GM12878 (cell line): ENCODE data around the gene C2orf92. TPM values are rescaled to one million over a fixed set of nuclear protein-coding genes. Genes with fewer than 3 reads are reported as not detected.

Experiments used
- ATAC-seq: fragments of 200-7000 bp; cut with Tn5 transposase; 3 replicates; pipeline ENCODE4 v1.9.1; 2020; ENCODE audit warnings: mild to moderate bottlenecking, moderate library complexity
- BruUV-seq: library from RNA; stranded (reverse); fragments of 400-500 nt; replicated peaks from 2 replicates; lab custom pipeline; 2021; lab: Mats Ljungman, UMichigan
- CTCF ChIA-PET: fragments of 300-600 bp; sonication (Branson Sonifier 250); formaldehyde crosslinking; extraction: SDS; loops from one replicate; lab custom pipeline; 2021; ENCODE audit warnings: inconsistent platforms; lab: Yijun Ruan, JAX
- POLR2A ChIA-PET: fragments of 350-600 bp; formaldehyde crosslinking; extraction: SDS; loops from one replicate; lab custom pipeline; 2021; ENCODE audit warnings: inconsistent platforms; lab: Charles Lee
- RAD21 ChIA-PET: fragments of 300-600 bp; sonication (Branson Sonifier 250); formaldehyde crosslinking; loops from one replicate; lab custom pipeline; 2023; ENCODE audit warnings: antibody characterized with exemption; ENCODE audit not compliant: unreplicated experiment; lab: Charles Lee
- SMC1A ChIA-PET: fragments of 300-600 bp; sonication (Branson Sonifier 250); formaldehyde crosslinking; loops from one replicate; lab custom pipeline; 2023; ENCODE audit not compliant: unreplicated experiment, uncharacterized antibody; lab: Charles Lee
- DNase-seq: peaks from one replicate; pipeline ENCODE4 v3.0.0-alpha.2; 2011; ENCODE audit warnings: low read depth, low spot score
- FAIRE-seq: peaks from 3 replicates; lab custom pipeline; 2011; peaks lifted over from hg19 to GRCh38; lab: Jason Lieb, UNC
- H2AFZ ChIP-seq: 2 replicates; pipeline ENCODE4 v1.6.0; 2011; ENCODE audit warnings: low read depth, low read length, control low read depth; ENCODE audit not compliant: control insufficient read depth
- H3K27ac ChIP-seq: 2 replicates; pipeline ENCODE4 v1.5.1; 2011; ENCODE audit warnings: control low read depth; ENCODE audit not compliant: control insufficient read depth, insufficient read depth
- H3K27me3 ChIP-seq, 2 experiments: replicated peaks in 1 of 2; 2 replicates each; pipeline versions ENCODE4 v1.6.0 to v1.6.1; 2011; ENCODE audit warnings: low read length in 1 of 2; ENCODE audit not compliant: control insufficient read depth in 2 of 2, insufficient read depth in 2 of 2
- H3K36me3 ChIP-seq, 2 experiments: 2 replicates each; pipeline ENCODE4 v1.5.1; 2011; ENCODE audit warnings: low read length in 1 of 2; ENCODE audit not compliant: control insufficient read depth in 2 of 2, insufficient read depth in 2 of 2
- H3K4me1 ChIP-seq: 2 replicates; pipeline ENCODE4 v1.6.1; 2011; ENCODE audit warnings: mild to moderate bottlenecking, low read length, moderate library complexity, mixed read lengths; ENCODE audit not compliant: control insufficient read depth, insufficient read depth
- H3K4me2 ChIP-seq: 2 replicates; pipeline ENCODE4 v1.6.0; 2011; ENCODE audit warnings: control low read depth; ENCODE audit not compliant: control insufficient read depth, insufficient read depth
- H3K4me3 ChIP-seq: fragments of 200-600 bp; sonication (generic); 2 replicates; pipeline ENCODE4 v1.5.1; 2016
- H3K79me2 ChIP-seq: 2 replicates; pipeline ENCODE4 v1.6.0; 2011; ENCODE audit warnings: low read length; ENCODE audit not compliant: control insufficient read depth, insufficient read depth
- H3K9ac ChIP-seq: 2 replicates; pipeline ENCODE4 v1.8.0; 2011; ENCODE audit warnings: low read length, control low read depth, mixed read lengths; ENCODE audit not compliant: control insufficient read depth, insufficient read depth
- H3K9me3 ChIP-seq: replicated peaks from 3 replicates; pipeline ENCODE4 v1.5.1; 2011; ENCODE audit warnings: mild to moderate bottlenecking, low read length; ENCODE audit not compliant: control insufficient read depth, insufficient read depth
- H4K20me1 ChIP-seq: 2 replicates; pipeline ENCODE4 v1.6.0; 2011; ENCODE audit not compliant: control insufficient read depth, insufficient read depth
- CBX5 ChIP-seq: sonication (generic); IDR thresholded peaks from 2 replicates; pipeline ENCODE4 v1.6.1; 2016; ENCODE audit warnings: low read depth, moderate library complexity, mild to moderate bottlenecking, inconsistent platforms
- CREM ChIP-seq: IDR thresholded peaks from 2 replicates; pipeline ENCODE4 v1.6.1; 2014; ENCODE audit warnings: antibody characterized with exemption, low read depth
- EP300 ChIP-seq, 2 experiments: fragments of 150-350 bp in 1 of 2; IDR thresholded peaks; 2 replicates each; pipeline ENCODE4 v1.6.1; 2011 to 2012; ENCODE audit warnings: low read depth in 2 of 2, low read length in 2 of 2, borderline replicate concordance in 1 of 2, improper control_type of control experiment in 1 of 2, inconsistent platforms in 1 of 2; ENCODE audit not compliant: control insufficient read depth in 1 of 2
- MXI1 ChIP-seq: fragments of 150-350 bp; IDR thresholded peaks from 2 replicates; pipeline ENCODE4 v1.6.1; 2011; ENCODE audit warnings: low read depth, mild to moderate bottlenecking, inconsistent platforms, low read length, improper control_type of control experiment
- SMAD5 ChIP-seq: IDR thresholded peaks from 2 replicates; pipeline ENCODE4 v1.6.1; 2016; ENCODE audit warnings: antibody characterized with exemption, low read depth
- SMARCA5 ChIP-seq: fragments of 450-650 bp; IDR thresholded peaks from 2 replicates; pipeline ENCODE4 v1.6.1; 2017; ENCODE audit warnings: mild to moderate bottlenecking
- TCF12 ChIP-seq: IDR thresholded peaks from 2 replicates; pipeline ENCODE4 v1.6.1; 2011; ENCODE audit warnings: low read depth, mild to moderate bottlenecking, low read length
- USF2 ChIP-seq: IDR thresholded peaks from 2 replicates; pipeline ENCODE4 v1.6.1; 2011; ENCODE audit warnings: low read depth, low read length, improper control_type of control experiment, borderline replicate concordance
- YBX1 ChIP-seq: fragments of 450-650 bp; IDR thresholded peaks from 2 replicates; pipeline ENCODE4 v1.6.1; 2016; ENCODE audit warnings: antibody characterized with exemption
- ZNF622 ChIP-seq: fragments of 450-650 bp; IDR thresholded peaks from 2 replicates; pipeline ENCODE4 v1.6.1; 2017; ENCODE audit warnings: mild to moderate bottlenecking, inconsistent platforms
- WGBS: methylation state at CpG from one replicate; pipeline ENCODE4 v1.1.6; 2016; ENCODE audit warnings: low lambda C conversion rate; ENCODE audit not compliant: insufficient replicate concordance, insufficient coverage; ENCODE audit errors: missing lambda C conversion rate; 5-methylcytosine and 5-hydroxymethylcytosine counted together
- in situ Hi-C: fragments of 300-500 bp; cut with MboI; formaldehyde crosslinking; loops from 9 replicates; pipeline ENCODE4 v1.14.3; 2018; ENCODE audit warnings: mixed read lengths
- intact Hi-C: fragments of 100-400 bp; cut with micrococcal nuclease; formaldehyde crosslinking; loops from one replicate; pipeline ENCODE4 v1.14.2; 2022; ENCODE audit not compliant: unreplicated experiment
- polyA plus RNA-seq, 11 experiments: library from polyadenylated mRNA; depleted of rRNA in 4 of 11; unstranded in 6 of 11; stranded (reverse) in 5 of 11; fragments of >200 nt; fragmentation: Nextera tagmentation in 4 of 11; fragmentation: Illumina TruSeq in 1 of 11; extraction: Ambion mirVana in 4 of 11; extraction: Trizol in 1 of 11; gene quantifications; 1 replicate in 1 of 11; 2 replicates in 10 of 11; pipeline versions ENCODE4 v1.2.1 to v1.2.3, GENCODE V29; 2011 to 2016; ENCODE audit warnings: inconsistent platforms in 2 of 11, missing spikeins in 2 of 11, low read depth in 1 of 11
- total RNA-seq, 4 experiments: library from RNA; depleted of rRNA in 3 of 4; stranded (reverse); fragments of >200 nt in 3 of 4; fragmentation: Illumina TruSeq in 1 of 4; extraction: Trizol in 1 of 4; gene quantifications; 2 replicates each; pipeline versions ENCODE4 v1.2.1 to v1.2.3, GENCODE V29; 2013 to 2021
- TF ChIP-seq, protein P1 (sequence below): IDR thresholded peaks from 2 replicates; pipeline ENCODE4 v1.6.1; 2012; ENCODE audit warnings: mild to moderate bottlenecking, low read depth, low read length
- TF ChIP-seq, protein P2 (sequence below): fragments of 450-650 bp; IDR thresholded peaks from 2 replicates; pipeline ENCODE4 v1.6.1; 2014; ENCODE audit warnings: mild to moderate bottlenecking

Gene C2orf92
- total and polyA plus RNA-seq, 10 of the 15 experiments (the other 5 are each of a cell fraction or from before 2014, with no cell fraction given), result 0.40 to 10.1 (median 3.7) TPM

DNA sequence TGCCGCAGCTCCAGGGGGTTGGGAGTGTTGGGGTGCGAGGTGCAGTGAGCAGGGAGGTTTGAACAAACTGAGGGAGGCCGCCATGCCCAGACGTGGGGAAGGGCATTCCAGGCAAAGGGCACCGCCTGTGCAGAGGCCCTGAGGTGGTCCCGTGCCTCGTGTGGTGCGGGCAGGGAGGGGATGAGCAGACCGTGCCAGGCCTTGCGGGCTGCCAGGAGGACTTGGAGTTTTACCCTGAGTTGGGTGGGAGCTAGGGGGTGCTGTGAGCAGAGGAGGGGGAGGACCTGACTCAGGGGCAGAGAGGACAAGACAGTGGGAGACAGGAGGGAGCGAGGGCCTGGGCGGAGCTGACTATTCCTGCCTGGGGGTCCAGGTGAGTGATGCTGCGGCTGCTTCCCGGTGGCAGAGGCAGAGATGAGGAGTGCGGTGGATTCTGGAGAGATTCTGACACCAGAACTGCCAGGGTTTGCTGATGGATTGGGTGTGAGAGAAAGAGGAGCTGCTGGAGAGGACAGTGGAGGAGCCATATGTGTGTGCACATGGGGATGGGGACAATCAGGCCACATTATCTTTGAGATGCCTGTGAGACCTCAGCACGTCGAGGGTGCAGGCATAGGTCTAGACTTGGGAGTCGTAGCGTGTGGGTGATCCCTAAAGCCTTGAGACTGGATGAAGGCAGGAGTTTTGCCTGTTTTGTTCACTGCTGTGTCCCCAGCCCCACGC, 67.3 kb downstream of the C2orf92 start:
- in situ Hi-C loops, result loop anchor here (10.0 kb wide), 2 partner anchors 648 to 1672 kb away; no protein-coding TSS in a partner anchor
- Histone ChIP-seq H3K27ac (no peak overlapping the region), H3K36me3 (no peaks in the 10 kb centered on the region), H2AFZ (no peak overlapping the region), H3K27me3 (no peaks in the 10 kb centered on the region), H3K9ac (no peak overlapping the region), H3K9me3 (no peaks in the 10 kb centered on the region), H3K4me1 (no peaks in the 10 kb centered on the region), H3K4me3 (no peak overlapping the region), H3K79me2 (no peaks in the 10 kb centered on the region), H4K20me1 (no peaks in the 10 kb centered on the region), H3K4me2 (no peak overlapping the region)
- FAIRE-seq (no peak), DNase-seq (no peak), ATAC-seq (no peak)
- intact Hi-C loops, result no loop called here
- no TSS peak for BruUV-seq
- POLR2A ChIA-PET, result no interaction called here
- RAD21 ChIA-PET, result no interaction called here
- 66% methylated on average over 20 of the region's 20 CpGs for WGBS
- TF ChIP-seq MXI1, result no peak
- no peak for TF ChIP-seq EP300 (IDR thresholded peaks at IDR 0.05; ENCODE audit: borderline replicate concordance in 1 of 2, control insufficient read depth in 1 of 2, low read depth in 2 of 2, low read length in 2 of 2)
- TF ChIP-seq USF2, result no peak
- no peak for TF ChIP-seq TCF12
- TF ChIP-seq SMARCA5, result no peak
- TF ChIP-seq, protein P1, sequence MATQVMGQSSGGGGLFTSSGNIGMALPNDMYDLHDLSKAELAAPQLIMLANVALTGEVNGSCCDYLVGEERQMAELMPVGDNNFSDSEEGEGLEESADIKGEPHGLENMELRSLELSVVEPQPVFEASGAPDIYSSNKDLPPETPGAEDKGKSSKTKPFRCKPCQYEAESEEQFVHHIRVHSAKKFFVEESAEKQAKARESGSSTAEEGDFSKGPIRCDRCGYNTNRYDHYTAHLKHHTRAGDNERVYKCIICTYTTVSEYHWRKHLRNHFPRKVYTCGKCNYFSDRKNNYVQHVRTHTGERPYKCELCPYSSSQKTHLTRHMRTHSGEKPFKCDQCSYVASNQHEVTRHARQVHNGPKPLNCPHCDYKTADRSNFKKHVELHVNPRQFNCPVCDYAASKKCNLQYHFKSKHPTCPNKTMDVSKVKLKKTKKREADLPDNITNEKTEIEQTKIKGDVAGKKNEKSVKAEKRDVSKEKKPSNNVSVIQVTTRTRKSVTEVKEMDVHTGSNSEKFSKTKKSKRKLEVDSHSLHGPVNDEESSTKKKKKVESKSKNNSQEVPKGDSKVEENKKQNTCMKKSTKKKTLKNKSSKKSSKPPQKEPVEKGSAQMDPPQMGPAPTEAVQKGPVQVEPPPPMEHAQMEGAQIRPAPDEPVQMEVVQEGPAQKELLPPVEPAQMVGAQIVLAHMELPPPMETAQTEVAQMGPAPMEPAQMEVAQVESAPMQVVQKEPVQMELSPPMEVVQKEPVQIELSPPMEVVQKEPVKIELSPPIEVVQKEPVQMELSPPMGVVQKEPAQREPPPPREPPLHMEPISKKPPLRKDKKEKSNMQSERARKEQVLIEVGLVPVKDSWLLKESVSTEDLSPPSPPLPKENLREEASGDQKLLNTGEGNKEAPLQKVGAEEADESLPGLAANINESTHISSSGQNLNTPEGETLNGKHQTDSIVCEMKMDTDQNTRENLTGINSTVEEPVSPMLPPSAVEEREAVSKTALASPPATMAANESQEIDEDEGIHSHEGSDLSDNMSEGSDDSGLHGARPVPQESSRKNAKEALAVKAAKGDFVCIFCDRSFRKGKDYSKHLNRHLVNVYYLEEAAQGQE, result no peak
- TF ChIP-seq, protein P2, sequence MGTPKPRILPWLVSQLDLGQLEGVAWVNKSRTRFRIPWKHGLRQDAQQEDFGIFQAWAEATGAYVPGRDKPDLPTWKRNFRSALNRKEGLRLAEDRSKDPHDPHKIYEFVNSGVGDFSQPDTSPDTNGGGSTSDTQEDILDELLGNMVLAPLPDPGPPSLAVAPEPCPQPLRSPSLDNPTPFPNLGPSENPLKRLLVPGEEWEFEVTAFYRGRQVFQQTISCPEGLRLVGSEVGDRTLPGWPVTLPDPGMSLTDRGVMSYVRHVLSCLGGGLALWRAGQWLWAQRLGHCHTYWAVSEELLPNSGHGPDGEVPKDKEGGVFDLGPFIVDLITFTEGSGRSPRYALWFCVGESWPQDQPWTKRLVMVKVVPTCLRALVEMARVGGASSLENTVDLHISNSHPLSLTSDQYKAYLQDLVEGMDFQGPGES, result no peak
- no peak for TF ChIP-seq CREM
- no peak for TF ChIP-seq SMAD5
- TF ChIP-seq YBX1, result no peak
- no peak for TF ChIP-seq ZNF622
- no peak for TF ChIP-seq CBX5
- CTCF ChIA-PET, result no interaction called here
- SMC1A ChIA-PET, result no interaction called here
